Activated T-cell treated with anti-CD3 and anti-CD28 coated beads, Interleukin-2, amount 50 U/mL, for 72 hours (primary cell): Measurements from ENCODE around the gene FSTL4. TPM values are rescaled to one million over a fixed set of nuclear protein-coding genes. Genes with fewer than 3 reads are reported as not detected.

Experiments
- ATAC-seq, 2 donors: fragments of 150-1000 bp; cut with Tn5 transposase; replicated peaks in 1 of 2; 2 replicates each; pipeline ENCODE4 v1.10.0; 2021; ENCODE audit warnings: moderate library complexity in 2 of 2, mild to moderate bottlenecking in 1 of 2
- DNase-seq, 2 donors: peaks; one replicate each; pipeline ENCODE4 v3.0.0; 2021 to 2022; ENCODE audit warnings: mixed read lengths in 1 of 2
- H3K27ac Mint-ChIP-seq: one replicate; pipeline ENCODE4 v1.8.0; 2022; ENCODE audit warnings: mild to moderate bottlenecking, moderate library complexity, mixed read lengths
- H3K27me3 Mint-ChIP-seq: one replicate; pipeline ENCODE4 v1.8.0; 2022; ENCODE audit warnings: low read depth, mixed read lengths
- H3K36me3 Mint-ChIP-seq, 2 donors: one replicate each; pipeline ENCODE4 v1.8.0; 2022; ENCODE audit warnings: mixed read lengths in 2 of 2, mild to moderate bottlenecking in 1 of 2; ENCODE audit not compliant: insufficient read depth in 2 of 2
- H3K4me1 Mint-ChIP-seq: one replicate; pipeline ENCODE4 v1.8.0; 2022; ENCODE audit warnings: low read depth, mixed read lengths
- H3K4me3 Mint-ChIP-seq, 2 donors: one replicate each; pipeline ENCODE4 v1.8.0; 2022; ENCODE audit warnings: mild to moderate bottlenecking in 2 of 2, mixed read lengths in 2 of 2, moderate library complexity in 2 of 2
- H3K9me3 Mint-ChIP-seq, 2 donors: one replicate each; pipeline ENCODE4 v1.8.0; 2022; ENCODE audit warnings: mixed read lengths in 2 of 2
- total RNA-seq, 2 donors: library from RNA; stranded (reverse); gene quantifications; one replicate each; pipeline ENCODE4 v1.2.3, GENCODE V29; 2022

The FSTL4 gene
- total RNA-seq, 2 donors from 2014 or later = not detected

DNA sequence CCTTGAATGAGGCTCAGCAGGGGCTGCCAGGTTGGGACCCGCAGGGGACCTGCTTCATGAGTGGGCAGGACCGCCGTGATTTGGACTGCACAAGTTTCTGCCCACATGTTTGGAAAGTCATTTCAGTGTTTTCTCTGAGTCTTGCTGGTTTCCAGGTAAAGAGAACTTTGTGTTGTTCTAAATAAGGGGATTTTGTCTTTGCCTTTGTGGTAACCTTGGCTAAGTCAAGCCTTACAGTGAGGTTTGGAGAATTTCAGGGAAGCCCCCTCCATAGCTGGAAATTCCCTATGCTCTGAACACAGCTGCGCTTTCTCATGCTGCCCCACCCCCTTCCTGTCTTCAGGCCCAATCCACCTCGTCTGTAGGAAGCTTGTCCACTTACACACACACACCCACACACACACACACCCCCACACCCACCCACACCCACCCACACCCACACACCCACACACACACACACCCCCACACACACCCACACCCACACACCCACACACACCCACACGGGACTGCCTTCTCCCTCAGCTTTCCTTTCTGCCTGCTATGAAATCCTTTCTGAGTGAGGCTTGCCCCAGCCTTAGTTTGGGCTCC is 290.4 kb downstream of the FSTL4 start:
- Mint-ChIP-seq H3K27ac (peak overlapping the region; percentile 48), H3K4me3 (peak overlapping the region; percentile 39 to 44), H3K9me3 (no peaks in the 10 kb centered on the region), H3K27me3 (no peaks in the 10 kb centered on the region), H3K4me1 (peaks cover 21% of the 10 kb centered on the region), H3K36me3 (no peaks in the 10 kb centered on the region)
- DNase-seq = peak; percentile 60 to 69
- ATAC-seq = peak; percentile 82 to 88

DNA sequence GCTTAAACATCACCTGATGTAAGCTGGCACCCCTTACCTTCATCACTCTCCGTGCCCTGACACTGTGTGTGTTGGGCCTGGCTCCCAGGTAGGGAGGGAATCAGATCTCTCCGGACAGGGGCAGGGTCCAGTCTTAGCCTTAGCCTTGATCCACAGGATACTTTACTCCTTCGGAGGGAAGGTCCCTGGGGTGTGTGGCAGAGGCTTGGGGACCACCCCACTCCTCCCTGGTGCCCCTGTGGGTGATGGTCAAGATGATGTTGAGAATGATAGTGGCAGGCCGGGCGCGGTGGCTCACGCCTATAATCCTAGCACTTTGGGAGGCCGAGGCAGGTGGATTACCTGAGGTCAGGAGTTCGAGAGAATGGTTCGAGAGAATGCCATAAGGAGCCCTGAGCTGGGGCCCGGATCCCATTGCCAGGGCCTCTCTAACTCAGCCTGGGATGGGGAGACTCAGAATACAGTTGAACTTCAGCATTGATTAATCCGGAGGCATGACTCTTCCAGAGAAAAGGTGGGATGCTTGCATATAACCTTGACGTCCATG is 291.0 kb downstream of the FSTL4 start:
- no peaks in the 10 kb centered on the region for H3K9me3 Mint-ChIP-seq
- H3K4me1 Mint-ChIP-seq = peaks cover 21% of the 10 kb centered on the region
- DNase-seq = no peak
- H3K36me3 Mint-ChIP-seq = no peaks in the 10 kb centered on the region
- peak overlapping the region; percentile 22 to 39 for H3K4me3 Mint-ChIP-seq
- no peaks in the 10 kb centered on the region for H3K27me3 Mint-ChIP-seq
- H3K27ac Mint-ChIP-seq = no peak overlapping the region
- ATAC-seq = peak in 1 of 2 donors; percentile 4

- Mint-ChIP-seq H3K27ac (no peak overlapping the region), H3K4me1 (peaks cover 21% of the 10 kb centered on the region), H3K36me3 (no peaks in the 10 kb centered on the region), H3K4me3 (no peak overlapping the region), H3K27me3 (no peaks in the 10 kb centered on the region), H3K9me3 (no peaks in the 10 kb centered on the region)
- no peak for ATAC-seq
- DNase-seq = no peak
Measured at GRCh38 chr5:133319905-133320520, 292.3 kb downstream of the FSTL4 start.

GRCh38 chr5:133319244-133319643 is 293.1 kb downstream of the FSTL4 start:
- Mint-ChIP-seq H3K9me3 (no peaks in the 10 kb centered on the region), H3K27ac (no peak overlapping the region), H3K4me1 (peaks cover 21% of the 10 kb centered on the region), H3K4me3 (no peak overlapping the region), H3K27me3 (no peaks in the 10 kb centered on the region), H3K36me3 (no peaks in the 10 kb centered on the region)
- ATAC-seq = no peak
- no peak for DNase-seq

DNA sequence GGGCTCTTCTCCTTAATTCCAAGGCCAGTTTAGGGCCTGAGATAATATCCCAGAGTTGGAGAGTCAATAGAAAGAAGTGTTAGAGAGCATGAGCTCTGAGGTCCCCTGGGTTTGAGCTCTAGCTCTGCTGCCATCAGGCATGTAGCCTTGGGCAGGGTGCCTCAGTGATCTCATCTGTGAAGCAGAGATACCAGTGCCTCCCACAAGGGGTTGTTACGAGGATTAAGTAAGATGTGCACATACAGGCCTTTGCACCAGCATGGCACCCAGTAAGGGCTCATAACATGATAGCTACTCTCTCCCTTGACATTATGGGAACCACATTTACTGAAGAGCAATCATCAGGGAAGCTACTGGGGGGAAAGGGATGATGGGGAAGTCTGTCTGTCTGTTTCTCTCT is 294.8 kb downstream of the FSTL4 start:
- Mint-ChIP-seq H3K4me3 (no peak overlapping the region), H3K27ac (no peak overlapping the region), H3K27me3 (no peaks in the 10 kb centered on the region), H3K9me3 (no peaks in the 10 kb centered on the region), H3K4me1 (peaks cover 21% of the 10 kb centered on the region), H3K36me3 (no peaks in the 10 kb centered on the region)
- DNase-seq (no peak), ATAC-seq (no peak)

GRCh38 chr5:133316346-133317343 is 295.7 kb downstream of the FSTL4 start:
- Mint-ChIP-seq H3K4me3 (no peak overlapping the region), H3K4me1 (peaks cover 12% of the 10 kb centered on the region), H3K27me3 (no peaks in the 10 kb centered on the region), H3K36me3 (no peaks in the 10 kb centered on the region), H3K9me3 (no peaks in the 10 kb centered on the region), H3K27ac (no peak overlapping the region)
- ATAC-seq (no peak), DNase-seq (no peak)

- Mint-ChIP-seq H3K27me3 (no peaks in the 10 kb centered on the region), H3K9me3 (no peaks in the 10 kb centered on the region), H3K27ac (no peak overlapping the region), H3K4me1 (peaks cover 4% of the 10 kb centered on the region), H3K36me3 (no peaks in the 10 kb centered on the region), H3K4me3 (no peak overlapping the region)
- ATAC-seq (no peak), DNase-seq (no peak)
Measured at GRCh38 chr5:133314086-133314485, 298.3 kb downstream of the FSTL4 start.

DNA sequence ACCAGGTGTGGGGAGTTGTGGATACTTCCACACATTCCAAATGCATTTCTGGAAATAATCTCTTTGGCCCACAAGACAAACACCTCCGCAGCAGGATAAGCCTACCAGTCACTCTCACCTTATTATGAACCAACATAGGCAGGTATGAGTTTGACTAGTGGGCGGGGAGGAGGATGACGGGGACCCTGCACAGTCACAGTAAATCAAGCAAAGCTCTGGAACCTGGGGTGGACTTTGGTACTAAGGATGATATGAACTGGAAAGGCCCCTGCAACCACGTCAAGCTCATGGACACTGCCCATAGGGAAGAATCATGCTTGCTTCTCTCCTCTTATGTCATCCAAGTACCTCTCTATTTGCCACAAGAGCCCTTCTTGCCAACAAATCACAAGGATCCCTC is 301.2 kb downstream of the FSTL4 start:
- Mint-ChIP-seq H3K9me3 (no peaks in the 10 kb centered on the region), H3K4me3 (no peak overlapping the region), H3K36me3 (no peaks in the 10 kb centered on the region), H3K4me1 (no peaks in the 10 kb centered on the region), H3K27me3 (no peaks in the 10 kb centered on the region), H3K27ac (no peak overlapping the region)
- DNase-seq = no peak
- no peak for ATAC-seq

DNA sequence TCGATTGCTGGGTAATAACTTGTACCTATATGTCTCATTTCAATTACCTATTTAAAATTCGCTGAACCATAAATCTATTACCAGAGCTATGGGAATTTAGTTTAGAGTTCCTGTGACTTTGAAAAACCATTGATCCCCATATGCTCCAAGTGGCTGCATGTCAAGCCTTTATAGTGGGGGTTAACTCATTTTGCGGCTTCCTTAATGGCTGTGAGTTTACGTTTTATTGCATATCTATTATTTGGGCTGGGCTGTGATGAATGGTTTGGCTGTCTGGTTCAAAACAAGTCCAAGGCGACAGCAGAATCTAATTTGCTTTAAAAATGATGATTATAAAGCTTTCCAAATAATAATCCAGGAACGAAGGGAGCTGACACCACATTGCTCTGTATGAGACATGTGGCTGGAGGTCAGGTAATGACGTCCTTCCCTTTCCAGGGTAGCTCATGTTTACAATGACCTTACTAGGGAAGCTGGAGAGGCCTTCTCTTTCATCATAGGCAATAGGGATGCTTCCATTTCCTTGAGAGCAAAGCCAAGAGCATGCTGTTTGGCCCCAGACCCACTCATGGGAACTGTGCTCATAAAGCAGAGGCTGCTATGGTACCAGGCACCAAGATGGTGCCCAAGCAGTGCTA is 302.2 kb downstream of the FSTL4 start:
- H3K36me3 Mint-ChIP-seq = no peaks in the 10 kb centered on the region
- ATAC-seq = no peak
- H3K4me3 Mint-ChIP-seq = no peak overlapping the region
- H3K4me1 Mint-ChIP-seq = no peaks in the 10 kb centered on the region
- H3K27ac Mint-ChIP-seq = no peak overlapping the region
- no peak for DNase-seq
- no peaks in the 10 kb centered on the region for H3K27me3 Mint-ChIP-seq
- H3K9me3 Mint-ChIP-seq = no peaks in the 10 kb centered on the region

DNA sequence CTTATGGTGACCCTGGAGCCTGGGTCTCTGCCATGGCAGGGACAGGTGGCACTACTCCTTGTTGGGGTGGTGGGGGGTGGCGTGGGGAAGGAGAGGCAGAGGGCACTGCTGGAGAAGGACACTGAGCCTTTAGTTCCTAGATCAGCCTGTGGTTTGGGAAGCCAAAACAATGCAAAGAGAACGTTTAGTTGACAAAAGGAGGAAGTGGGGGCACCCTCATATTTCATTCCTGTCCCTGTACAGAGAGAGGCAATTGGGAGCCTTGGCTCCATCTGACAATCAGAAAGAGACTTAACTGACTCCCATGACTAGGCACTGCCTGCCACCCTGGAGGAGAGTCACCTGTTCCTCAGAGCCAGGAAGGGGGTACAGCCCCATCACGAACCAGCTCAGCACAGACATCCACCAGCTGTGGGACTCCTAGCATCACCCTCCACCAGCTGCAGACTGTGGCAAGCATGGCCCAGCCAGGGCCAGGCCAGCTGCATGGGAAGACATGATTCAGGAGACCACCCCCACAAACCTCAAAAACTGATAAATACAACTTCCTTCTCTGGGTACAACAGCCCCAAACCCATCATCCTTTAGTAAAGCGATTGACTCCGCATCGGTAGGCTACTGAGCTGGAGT is 303.1 kb downstream of the FSTL4 start:
- no peaks in the 10 kb centered on the region for H3K36me3 Mint-ChIP-seq
- no peaks in the 10 kb centered on the region for H3K9me3 Mint-ChIP-seq
- DNase-seq (no peak), ATAC-seq (no peak)
- no peaks in the 10 kb centered on the region for H3K4me1 Mint-ChIP-seq
- no peak overlapping the region for H3K27ac Mint-ChIP-seq
- no peak overlapping the region for H3K4me3 Mint-ChIP-seq
- no peaks in the 10 kb centered on the region for H3K27me3 Mint-ChIP-seq

- Mint-ChIP-seq H3K4me3 (no peak overlapping the region), H3K27me3 (no peaks in the 10 kb centered on the region), H3K9me3 (no peaks in the 10 kb centered on the region), H3K36me3 (no peaks in the 10 kb centered on the region), H3K27ac (no peak overlapping the region), H3K4me1 (no peaks in the 10 kb centered on the region)
- ATAC-seq = no peak
- DNase-seq = no peak
Measured at GRCh38 chr5:133307275-133307674, 305.1 kb downstream of the FSTL4 start.

- ATAC-seq = no peak
- Mint-ChIP-seq H3K36me3 (no peaks in the 10 kb centered on the region), H3K4me3 (no peak overlapping the region), H3K9me3 (no peaks in the 10 kb centered on the region), H3K27me3 (no peaks in the 10 kb centered on the region), H3K27ac (no peak overlapping the region), H3K4me1 (no peaks in the 10 kb centered on the region)
- DNase-seq = no peak
Measured at GRCh38 chr5:133304707-133305216, 307.6 kb downstream of the FSTL4 start.
